ENCODE data around the gene MAP3K6.

Gene MAP3K6

DNA sequence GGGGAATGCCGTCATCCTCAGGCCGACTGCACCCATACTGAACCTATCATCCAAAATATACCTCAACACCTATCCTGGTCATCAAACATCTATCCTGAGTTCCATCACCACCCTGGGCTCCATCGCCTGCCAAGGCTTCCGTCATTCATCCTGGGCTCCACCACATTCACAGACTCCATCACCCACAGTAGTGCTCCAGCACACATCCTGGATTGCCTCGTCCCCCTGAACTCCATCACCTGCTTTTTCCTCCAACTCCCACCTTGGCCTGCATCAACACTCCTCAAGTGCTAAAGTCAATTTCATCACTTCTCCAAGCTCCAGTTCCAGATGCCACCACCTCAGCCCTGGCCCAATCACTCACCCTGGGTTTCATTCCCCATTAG lies 7.8 kb downstream of the MAP3K6 start:
- Mint-ChIP-seq H3K36me3 (peaks cover 0 to 1% of the 10 kb centered on the region in 2 donors), H3K27me3 (no peaks in the 10 kb centered on the region), H3K4me1 (peaks cover 42 to 51% of the 10 kb centered on the region in 2 donors), H3K9me3 (no peaks in the 10 kb centered on the region), H3K27ac (no peak overlapping the region), H3K4me3 (no peak overlapping the region)
- DNase-seq, result no peak
- no peak for ATAC-seq (replicated peaks)

DNA sequence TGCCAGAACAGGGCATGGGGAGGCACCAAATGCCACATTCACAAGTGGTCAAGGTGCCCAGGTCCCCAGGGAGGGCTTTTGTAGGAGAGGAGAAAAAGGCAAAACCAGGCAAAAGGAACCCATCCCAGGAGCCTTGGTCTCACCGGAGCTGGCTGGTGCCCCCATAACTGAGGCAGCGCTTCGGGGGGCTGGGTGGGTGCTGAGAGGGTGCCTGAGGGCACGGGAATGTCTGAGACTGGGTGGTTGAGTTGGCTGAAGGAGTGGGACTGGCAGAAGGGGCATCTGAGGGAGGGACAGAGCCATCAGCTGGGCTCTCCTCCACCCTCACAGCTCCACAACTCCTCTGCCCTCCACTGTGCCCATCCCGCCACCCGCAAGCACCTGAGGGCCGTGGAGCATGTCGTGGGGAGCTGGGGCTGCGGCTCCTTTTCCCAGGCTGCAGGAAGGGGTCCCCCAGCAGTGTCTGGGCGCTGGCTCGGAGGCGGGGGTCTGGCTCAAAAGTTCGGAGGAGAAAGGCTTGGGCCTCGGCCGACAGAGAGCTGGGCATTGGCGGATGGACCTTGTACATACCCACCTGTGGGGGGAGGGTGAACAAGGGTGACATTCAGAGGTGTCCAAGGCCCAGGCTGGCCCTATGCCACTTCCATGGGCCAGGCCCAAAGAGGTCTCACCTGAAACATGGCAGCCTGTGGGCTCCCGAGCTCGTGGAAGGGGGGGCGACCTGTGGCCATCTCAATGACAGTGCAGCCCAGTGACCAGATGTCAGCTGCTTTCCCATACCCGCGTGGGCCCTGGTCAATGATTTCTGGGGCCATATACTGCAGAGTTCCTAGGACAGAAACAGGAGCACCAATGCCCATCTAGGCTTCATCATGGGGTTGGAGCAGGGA lies 8.5 kb downstream of the MAP3K6 start:
- DNase-seq (no peak), ATAC-seq (replicated peaks) (no peak)
- peaks cover 0 to 1% of the 10 kb centered on the region in 2 donors for H3K36me3 Mint-ChIP-seq
- no peak overlapping the region for H3K27ac Mint-ChIP-seq
- no peaks in the 10 kb centered on the region for H3K27me3 Mint-ChIP-seq
- H3K4me1 Mint-ChIP-seq, result peaks cover 40 to 46% of the 10 kb centered on the region in 2 donors
- no peaks in the 10 kb centered on the region for H3K9me3 Mint-ChIP-seq
- H3K4me3 Mint-ChIP-seq, result peak overlapping the region in 1 of 2 donors; percentile 74

DNA sequence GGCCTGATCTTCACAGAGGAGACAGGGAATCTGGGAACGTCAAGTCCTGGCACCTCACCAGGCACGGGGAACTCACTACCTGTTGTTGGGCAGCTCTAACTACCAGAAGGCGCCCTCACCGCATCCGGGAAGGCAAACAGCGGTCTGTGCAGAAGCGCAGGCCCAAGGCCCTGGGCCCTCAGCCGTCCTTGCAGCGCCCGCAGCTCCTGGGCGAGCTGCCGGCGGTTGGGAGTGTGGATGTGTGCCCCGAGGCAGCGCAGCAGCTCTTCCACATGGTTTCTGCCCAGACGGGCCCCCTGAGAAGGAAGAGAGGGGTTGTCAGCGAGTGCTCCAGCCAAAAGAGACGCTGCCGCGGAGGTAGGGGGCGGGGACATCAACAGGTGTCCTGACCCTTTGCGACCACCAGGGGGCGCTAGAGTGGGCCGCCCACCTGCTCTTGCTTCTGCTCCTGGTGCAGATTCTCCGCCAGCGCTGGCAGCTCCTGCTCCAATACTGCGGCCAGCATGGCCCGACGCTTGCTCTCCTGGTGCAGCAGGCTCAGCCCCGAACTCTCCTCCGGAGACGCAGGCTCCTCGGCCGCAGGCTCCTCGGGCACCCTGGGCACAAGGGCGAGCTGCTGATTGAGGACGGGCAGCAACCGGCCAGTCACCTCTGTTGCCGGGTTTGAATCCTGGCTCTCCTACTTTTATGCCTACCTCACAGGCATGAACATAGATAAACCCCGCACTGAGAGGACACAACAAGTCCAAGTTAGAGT lies 9.3 kb downstream of the MAP3K6 start:
- H3K4me3 Mint-ChIP-seq, result peak overlapping the region; percentile 70 to 74
- H3K27me3 Mint-ChIP-seq, result no peaks in the 10 kb centered on the region
- H3K27ac Mint-ChIP-seq, result peak overlapping the region; percentile 9
- ATAC-seq (replicated peaks) (peak; percentile 66 to 81), DNase-seq (peak; percentile 70)
- peaks cover 0 to 1% of the 10 kb centered on the region in 2 donors for H3K36me3 Mint-ChIP-seq
- no peaks in the 10 kb centered on the region for H3K9me3 Mint-ChIP-seq
- H3K4me1 Mint-ChIP-seq, result peaks cover 40 to 46% of the 10 kb centered on the region in 2 donors

DNA sequence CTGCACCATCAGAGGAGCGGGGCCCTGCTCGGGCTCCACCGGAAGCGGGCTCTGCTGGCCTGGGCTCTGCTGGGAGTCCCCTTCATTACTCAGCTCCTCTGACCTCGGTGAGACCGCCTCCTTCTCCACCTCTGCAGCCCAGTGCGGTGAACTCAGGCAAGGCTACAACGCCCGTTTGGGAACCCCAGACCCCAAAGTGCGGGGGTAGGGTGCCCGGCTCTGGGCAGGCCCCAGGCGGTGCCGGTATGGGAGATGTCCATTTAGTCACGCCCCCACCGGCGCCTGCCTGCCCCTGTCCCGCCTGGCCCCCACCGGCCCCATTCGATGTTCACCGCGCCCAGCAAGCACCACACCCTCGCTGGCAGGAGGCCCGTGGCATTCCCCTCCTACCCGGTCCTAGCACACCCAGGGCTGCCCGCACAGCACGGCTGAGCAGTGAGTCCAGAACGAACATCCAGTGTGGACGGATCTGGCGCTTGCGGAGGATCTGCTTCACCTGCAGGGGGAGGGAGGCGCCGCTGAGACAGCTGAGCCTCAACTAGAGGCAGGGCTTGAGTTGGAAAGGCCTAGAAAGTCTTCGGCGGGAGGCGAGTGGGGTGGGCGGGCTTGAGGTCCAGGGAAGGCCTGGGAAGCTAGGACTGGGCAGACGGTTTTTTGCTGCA lies 10.0 kb downstream of the MAP3K6 start:
- H3K36me3 Mint-ChIP-seq, result peaks cover 0 to 1% of the 10 kb centered on the region in 2 donors
- no peaks in the 10 kb centered on the region for H3K9me3 Mint-ChIP-seq
- peak; percentile 25 to 62 for ATAC-seq (replicated peaks)
- H3K4me1 Mint-ChIP-seq, result peaks cover 40 to 46% of the 10 kb centered on the region in 2 donors
- H3K27ac Mint-ChIP-seq, result peak overlapping the region; percentile 6
- peak overlapping the region; percentile 70 to 74 for H3K4me3 Mint-ChIP-seq
- DNase-seq, result no peak
- no peaks in the 10 kb centered on the region for H3K27me3 Mint-ChIP-seq

DNA sequence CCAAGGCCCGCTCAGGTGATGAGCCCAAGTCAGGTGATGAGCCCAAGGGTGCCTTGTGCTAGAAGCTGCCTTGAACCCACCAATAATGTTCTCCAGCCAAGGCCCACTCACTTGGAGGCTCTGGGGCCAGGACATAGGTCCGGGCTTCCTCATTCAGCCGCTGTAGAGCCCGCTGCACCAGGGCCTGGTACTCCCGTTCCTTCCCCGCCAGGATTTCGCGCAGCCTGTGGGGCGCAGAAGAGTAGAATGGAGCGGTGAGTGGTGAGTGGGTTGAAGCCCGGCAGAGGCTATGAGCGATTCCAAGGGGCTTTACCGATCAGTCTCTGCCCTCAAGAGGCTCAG lies 10.5 kb downstream of the MAP3K6 start:
- DNase-seq, result no peak
- no peaks in the 10 kb centered on the region for H3K9me3 Mint-ChIP-seq
- H3K4me1 Mint-ChIP-seq, result peaks cover 40 to 46% of the 10 kb centered on the region in 2 donors
- ATAC-seq (replicated peaks), result no peak
- no peaks in the 10 kb centered on the region for H3K27me3 Mint-ChIP-seq
- peak overlapping the region; percentile 75 for H3K27ac Mint-ChIP-seq
- peak overlapping the region; percentile 37 to 70 for H3K4me3 Mint-ChIP-seq
- peaks cover 0 to 1% of the 10 kb centered on the region in 2 donors for H3K36me3 Mint-ChIP-seq

DNA sequence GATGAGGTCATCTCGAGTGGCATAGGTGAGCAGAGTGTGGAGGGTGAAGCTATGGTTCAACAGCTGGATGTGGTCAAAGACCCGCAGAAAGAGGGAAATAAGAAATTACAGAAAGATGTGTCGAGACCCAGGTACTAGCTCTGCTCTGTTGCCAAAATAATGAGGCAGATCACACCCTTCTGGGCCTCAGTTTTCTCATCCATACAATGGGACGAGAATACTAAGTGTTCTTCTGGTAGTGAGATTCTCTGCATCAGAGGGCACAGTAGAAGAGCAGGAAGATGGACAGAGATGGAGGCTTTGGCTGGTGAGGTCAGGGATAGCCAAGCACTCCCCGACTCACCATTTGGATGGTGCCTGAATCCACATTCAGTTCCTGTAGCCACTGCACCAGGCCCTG lies 11.1 kb downstream of the MAP3K6 start:
- no peak for ATAC-seq (replicated peaks)
- DNase-seq, result no peak
- Mint-ChIP-seq H3K9me3 (no peaks in the 10 kb centered on the region), H3K27me3 (no peaks in the 10 kb centered on the region), H3K4me3 (no peak overlapping the region), H3K4me1 (peaks cover 36 to 42% of the 10 kb centered on the region in 2 donors), H3K27ac (no peak overlapping the region), H3K36me3 (peaks cover 0 to 1% of the 10 kb centered on the region in 2 donors)

DNA sequence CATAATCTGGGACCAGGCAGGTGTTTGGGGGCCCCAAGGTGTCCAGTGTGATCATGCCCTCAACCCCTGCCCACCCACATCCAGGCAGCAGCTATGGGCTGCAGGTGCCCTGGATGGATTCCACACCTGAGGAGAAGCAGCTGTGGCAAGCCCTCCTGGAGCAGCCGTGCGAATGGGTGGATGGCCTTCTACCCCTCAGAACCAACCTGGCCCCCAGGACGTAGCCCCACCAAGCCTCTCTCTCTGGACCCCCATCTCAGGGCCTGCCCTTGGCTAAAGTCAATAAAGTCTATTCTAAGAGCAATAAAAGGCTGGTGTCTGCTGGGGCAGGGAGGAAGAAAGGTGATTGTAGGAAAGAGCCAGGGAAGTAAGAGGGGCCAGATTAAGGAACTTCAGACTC lies 13.1 kb downstream of the MAP3K6 start:
- H3K9me3 Mint-ChIP-seq, result no peaks in the 10 kb centered on the region
- peak overlapping the region; percentile 47 for H3K27ac Mint-ChIP-seq
- H3K36me3 Mint-ChIP-seq, result peaks cover 0 to 1% of the 10 kb centered on the region in 2 donors
- no peak overlapping the region for H3K4me3 Mint-ChIP-seq
- DNase-seq (no peak), ATAC-seq (replicated peaks) (no peak)
- H3K4me1 Mint-ChIP-seq, result peaks cover 20 to 29% of the 10 kb centered on the region in 2 donors
- H3K27me3 Mint-ChIP-seq, result no peaks in the 10 kb centered on the region

DNA sequence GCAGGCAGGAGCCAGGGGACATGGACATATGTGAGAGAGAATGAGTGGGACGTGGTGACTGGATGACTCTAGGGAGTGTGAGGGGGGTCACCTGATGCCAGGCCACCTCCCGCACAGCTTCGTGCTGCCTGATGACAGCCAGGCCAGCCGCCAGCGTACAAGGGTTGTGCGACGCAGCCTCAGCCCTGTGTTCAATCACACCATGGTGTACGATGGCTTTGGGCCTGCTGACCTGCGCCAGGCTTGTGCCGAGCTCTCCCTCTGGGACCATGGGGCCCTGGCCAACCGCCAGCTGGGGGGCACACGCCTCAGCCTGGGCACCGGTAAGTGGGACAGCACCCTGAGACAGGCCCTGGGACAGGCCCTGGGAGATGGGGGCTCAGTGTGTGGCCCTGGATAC lies 13.6 kb downstream of the MAP3K6 start:
- ATAC-seq (replicated peaks) (no peak), DNase-seq (no peak)
- H3K4me3 Mint-ChIP-seq, result no peak overlapping the region
- peaks cover under 1 to 1% of the 10 kb centered on the region in 2 donors for H3K36me3 Mint-ChIP-seq
- peaks cover 20 to 29% of the 10 kb centered on the region in 2 donors for H3K4me1 Mint-ChIP-seq
- no peaks in the 10 kb centered on the region for H3K27me3 Mint-ChIP-seq
- no peak overlapping the region for H3K27ac Mint-ChIP-seq
- no peaks in the 10 kb centered on the region for H3K9me3 Mint-ChIP-seq

DNA sequence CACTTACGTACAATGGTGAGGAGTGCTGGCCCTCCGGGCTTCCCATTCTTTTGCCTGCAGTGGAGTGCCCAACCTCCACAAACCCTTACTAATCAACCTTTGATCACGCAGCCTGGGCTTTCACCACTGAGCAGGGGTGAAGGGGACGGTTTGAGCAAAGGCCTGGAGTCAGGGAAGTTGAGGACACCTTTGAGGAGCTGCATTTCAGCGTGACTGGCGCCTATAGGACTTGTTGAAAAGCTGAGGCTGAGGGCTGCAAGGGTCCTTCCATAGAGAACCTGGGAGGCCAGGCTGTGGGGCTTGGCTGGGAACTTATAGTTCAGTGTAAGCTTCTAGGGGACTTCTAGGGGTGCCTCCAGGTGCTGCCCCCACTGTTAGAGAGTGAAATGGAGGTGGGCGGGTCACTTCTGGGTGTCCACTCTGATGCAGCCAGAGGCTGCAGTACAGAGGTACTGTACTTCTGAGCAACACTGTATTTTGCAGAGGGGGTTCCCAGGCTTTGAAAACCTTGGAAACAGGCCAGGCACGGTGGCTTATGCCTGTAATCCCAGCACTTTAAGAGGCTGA lies 15.1 kb downstream of the MAP3K6 start:
- H3K4me1 Mint-ChIP-seq, result peaks cover 16 to 25% of the 10 kb centered on the region in 2 donors
- no peaks in the 10 kb centered on the region for H3K27me3 Mint-ChIP-seq
- ATAC-seq (replicated peaks), result no peak
- H3K9me3 Mint-ChIP-seq, result no peaks in the 10 kb centered on the region
- H3K36me3 Mint-ChIP-seq, result peaks cover 6 to 9% of the 10 kb centered on the region in 2 donors
- DNase-seq, result no peak
- H3K27ac Mint-ChIP-seq, result no peak overlapping the region
- H3K4me3 Mint-ChIP-seq, result no peak overlapping the region

DNA sequence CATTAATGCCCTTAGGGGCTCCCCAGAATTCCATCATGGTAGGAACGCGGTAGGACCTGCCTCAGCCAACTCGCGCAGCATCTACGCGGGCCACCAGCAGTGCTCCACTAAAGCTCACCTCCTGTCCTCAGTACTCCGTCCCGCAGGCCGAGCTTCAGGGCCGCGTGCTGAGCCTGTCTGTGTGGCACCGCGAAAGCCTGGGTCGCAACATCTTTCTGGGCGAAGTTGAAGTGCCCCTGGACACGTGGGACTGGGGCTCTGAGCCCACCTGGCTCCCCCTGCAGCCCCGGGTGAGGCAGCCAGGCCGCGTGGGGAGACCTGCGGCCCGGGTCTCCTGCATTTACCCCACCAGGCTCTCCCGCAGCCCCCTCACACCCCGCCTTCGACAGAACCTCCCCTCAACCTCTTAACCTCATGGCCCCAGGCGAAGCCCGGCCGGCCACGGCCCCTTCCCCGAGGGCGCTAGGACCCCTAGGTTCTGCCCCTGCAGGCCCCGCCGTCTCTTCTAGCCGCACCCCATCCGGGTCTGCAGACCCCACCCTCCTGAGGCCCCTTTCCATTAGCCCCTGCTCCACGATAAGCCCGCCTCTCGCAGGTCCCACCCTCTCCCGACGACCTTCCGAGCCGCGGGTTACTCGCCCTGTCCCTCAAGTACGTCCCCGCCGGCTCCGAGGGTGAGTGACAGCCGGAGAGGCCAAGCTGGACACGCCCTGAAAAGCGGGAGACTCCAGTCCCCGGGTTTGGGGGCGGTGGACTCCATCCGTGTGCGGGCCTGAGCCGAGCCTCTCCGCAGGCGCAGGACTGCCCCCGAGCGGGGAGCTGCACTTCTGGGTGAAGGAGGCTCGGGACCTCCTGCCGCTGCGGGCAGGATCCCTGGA lies 15.9 kb downstream of the MAP3K6 start:
- no peaks in the 10 kb centered on the region for H3K27me3 Mint-ChIP-seq
- peak overlapping the region in 1 of 2 donors; percentile 19 for H3K4me3 Mint-ChIP-seq
- H3K9me3 Mint-ChIP-seq, result no peaks in the 10 kb centered on the region
- no peak for DNase-seq
- peaks cover 17 to 30% of the 10 kb centered on the region in 2 donors for H3K4me1 Mint-ChIP-seq
- H3K27ac Mint-ChIP-seq, result no peak overlapping the region
- peaks cover 9 to 14% of the 10 kb centered on the region in 2 donors for H3K36me3 Mint-ChIP-seq
- ATAC-seq (replicated peaks), result no peak

DNA sequence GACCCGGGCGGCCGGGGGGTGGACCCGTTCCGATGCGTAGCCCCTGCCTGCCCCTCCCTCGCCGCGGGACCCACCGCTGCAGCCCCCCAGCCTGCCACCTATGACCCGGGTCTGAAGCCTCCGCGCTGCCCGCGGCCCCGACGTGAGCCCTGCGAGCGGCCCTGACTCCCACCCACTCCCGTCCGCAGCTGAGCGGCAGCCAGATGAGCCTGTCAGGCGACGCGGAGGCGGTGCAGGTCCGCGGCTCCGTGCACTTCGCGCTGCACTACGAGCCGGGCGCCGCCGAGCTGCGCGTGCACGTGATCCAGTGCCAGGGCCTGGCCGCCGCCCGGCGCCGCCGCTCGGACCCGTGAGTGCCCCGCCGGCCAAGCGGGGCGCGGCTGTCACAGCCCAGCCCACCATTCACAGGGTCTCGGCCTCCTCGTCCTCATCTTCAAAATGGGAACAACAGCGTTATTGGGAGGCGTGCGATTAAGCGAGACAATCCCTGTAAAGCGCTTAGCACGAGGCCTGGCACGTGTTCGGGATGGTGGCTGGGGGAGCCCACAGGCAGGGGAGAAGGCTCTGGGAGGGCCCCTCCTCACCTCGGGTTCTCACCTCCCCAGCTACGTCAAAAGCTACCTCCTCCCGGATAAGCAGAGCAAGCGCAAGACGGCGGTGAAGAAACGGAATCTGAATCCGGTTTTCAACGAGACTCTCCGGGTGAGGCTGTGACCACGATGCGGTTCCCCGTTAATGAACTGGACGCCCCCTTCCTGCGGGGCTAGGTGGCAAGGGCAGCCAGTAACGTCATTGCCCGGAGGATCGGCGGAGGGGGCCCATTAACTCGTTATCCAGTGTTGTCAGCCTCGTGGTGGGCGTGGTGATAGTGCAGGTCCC lies 16.7 kb downstream of the MAP3K6 start:
- Mint-ChIP-seq H3K4me3 (peak overlapping the region; percentile 32 to 78), H3K36me3 (peaks cover 9 to 17% of the 10 kb centered on the region in 2 donors), H3K9me3 (no peaks in the 10 kb centered on the region), H3K27ac (no peak overlapping the region), H3K27me3 (no peaks in the 10 kb centered on the region), H3K4me1 (peaks cover 12 to 29% of the 10 kb centered on the region in 2 donors)
- ATAC-seq (replicated peaks), result peak; percentile 66 to 82
- DNase-seq, result no peak

DNA sequence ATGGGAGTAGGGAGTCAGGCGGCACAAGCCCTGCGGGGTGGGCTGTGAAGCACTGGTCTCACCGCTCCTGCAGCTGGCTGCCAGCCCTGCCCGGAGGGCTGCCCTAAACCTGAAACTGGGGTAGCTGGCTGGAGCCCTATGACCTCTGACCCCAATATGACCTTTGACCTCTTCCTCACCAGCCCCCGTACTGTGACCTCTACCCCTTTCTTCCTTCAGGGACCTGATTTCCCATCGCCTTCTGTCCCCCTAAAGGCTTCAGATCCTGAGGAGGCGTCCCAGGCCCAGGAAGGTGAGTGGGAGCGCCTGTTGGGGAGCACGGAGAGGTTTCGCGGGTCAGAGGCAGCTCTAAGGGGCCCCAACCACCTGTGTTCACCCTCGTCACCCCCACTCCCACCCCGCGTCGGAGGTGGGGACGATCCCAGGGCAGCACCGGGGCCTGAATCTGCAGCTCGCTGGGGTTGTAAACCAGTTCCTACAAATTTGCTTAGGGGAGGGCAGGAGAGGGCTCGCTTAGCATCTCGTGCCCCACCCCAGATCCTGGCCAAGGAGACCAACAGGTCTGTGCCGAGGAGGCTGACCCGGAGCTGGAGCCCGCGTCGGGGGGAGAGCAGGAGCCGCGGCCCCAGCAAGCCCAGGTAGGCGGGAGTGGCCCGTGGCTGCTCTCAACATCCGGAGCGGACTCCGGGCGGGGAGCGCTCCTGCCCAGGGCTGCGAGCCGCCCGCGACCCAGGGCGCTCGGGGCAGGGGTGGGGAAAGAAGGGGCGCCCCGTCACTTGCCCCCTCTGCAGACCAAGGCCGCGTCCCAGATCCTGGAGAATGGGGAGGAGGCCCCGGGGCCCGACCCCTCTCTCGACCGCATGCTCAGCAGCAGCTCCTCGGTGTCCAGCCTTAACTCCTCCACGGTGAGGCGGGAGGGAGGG lies 17.6 kb downstream of the MAP3K6 start:
- H3K27ac Mint-ChIP-seq, result no peak overlapping the region
- H3K4me1 Mint-ChIP-seq, result peaks cover 15 to 35% of the 10 kb centered on the region in 2 donors
- no peak for DNase-seq
- H3K36me3 Mint-ChIP-seq, result peaks cover 9 to 17% of the 10 kb centered on the region in 2 donors
- H3K27me3 Mint-ChIP-seq, result no peaks in the 10 kb centered on the region
- ATAC-seq (replicated peaks), result peak; percentile 70 to 85
- H3K4me3 Mint-ChIP-seq, result peak overlapping the region; percentile 36 to 78
- no peaks in the 10 kb centered on the region for H3K9me3 Mint-ChIP-seq

Measured in stimulated activated naive B cell treated with anti-CD40 and anti-IgM and Interleukin-4, amounts not matched to agents 10 μg/mL and 1 μg/mL and 100 μg/mL, for 72 hours (primary cell).